ENCODE measurements around the gene CCDC68.

- TF ChIP-seq CTCF (IDR thresholded peaks at IDR 0.05) (no peak), POLR2A (IDR thresholded peaks at IDR 0.05) (no peak)
Observed at GRCh38 chr18:54984908-54985307, 25.6 kb upstream of the CCDC68 start.
